HG03139 (cell line): ENCODE data around the gene MBNL2.
A peak's percentile ranks its signal among the peaks of the same experiment; 100 is the strongest.

ENCODE experiments used
- ATAC-seq: cut with Tn5 transposase; IDR thresholded peaks from one replicate; pipeline ENCODE4 v1.9.1; 2021; ENCODE audit not compliant: unreplicated experiment

The MBNL2 gene

GRCh38 chr13:97401421-97401820, 179.3 kb downstream of the MBNL2 start:
- no peak for ATAC-seq

GRCh38 chr13:97403893-97404750, 182.0 kb downstream of the MBNL2 start:
- no peak for ATAC-seq

DNA sequence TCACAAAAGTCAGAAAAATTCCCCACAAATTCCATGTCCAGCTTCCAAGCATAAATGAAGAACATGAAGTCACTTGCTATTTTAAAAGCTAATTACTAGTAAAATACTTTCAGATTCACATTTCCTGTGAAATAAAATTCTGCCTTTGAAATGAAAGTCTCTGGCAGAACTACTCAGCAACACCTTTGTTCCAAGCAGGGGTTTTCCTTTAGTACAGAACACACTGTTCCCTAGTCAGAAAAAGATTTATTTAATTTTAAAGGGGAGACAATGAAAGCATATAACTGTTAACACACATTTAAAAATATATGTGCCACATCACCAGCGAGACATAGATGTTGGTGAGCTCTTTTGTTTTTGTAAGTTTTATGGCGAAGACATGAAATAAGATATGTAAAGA, 185.4 kb downstream of the MBNL2 start:
- no peak for ATAC-seq

DNA sequence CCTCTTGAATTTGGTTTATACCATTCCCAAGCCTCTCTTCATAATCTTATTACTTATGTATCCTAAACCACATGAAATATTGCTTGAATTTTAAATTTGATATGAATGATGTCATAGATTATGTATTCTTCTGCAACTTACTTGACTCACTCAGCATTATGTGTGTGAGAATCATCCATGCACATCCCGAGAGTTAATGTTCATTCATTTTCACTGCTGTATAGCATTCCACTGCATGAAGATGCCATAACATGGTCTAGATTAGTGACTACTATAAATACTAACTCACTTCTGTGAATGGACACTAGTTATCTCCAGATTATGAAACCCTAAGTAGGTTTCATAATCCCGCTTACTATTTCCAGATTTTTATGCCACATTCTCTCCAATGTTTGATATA, 186.8 kb downstream of the MBNL2 start:
- ATAC-seq = no peak

DNA sequence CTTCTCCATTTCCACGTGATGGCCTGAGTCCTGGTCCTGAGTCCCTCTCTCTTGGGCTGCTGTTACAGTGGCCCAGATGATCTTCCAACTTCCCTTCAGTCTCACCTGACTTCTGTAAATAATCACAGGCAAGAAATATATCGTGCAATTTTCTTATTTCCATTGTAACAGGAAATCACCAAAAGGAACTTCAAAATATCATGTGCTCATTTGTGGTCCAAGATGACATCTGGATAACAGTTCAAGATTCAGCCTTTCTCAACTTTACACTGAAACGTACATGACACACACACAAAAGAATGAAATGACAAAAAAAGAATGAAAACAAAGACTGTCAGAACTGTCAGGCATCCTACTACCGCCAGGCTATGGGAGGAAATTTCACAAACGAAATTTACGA, 189.9 kb downstream of the MBNL2 start:
- no peak for ATAC-seq

DNA sequence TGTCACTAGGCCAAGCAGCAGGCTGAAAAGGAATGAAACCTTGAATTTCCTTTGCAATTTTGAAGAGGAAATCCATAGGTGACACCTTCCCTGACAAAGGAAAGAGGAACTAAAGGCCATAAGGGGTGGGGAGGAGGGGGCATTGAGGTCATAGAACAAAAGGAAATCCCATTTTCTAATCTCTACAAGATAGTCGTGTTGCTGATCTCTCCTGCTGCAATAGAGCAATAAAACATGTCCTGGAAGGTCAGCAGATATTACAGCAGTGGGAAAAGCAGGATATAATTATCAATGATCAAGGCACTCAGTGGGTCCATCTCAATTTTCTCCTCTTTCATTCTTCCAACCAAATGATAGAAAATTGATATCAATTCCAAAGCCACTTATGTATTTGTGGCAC, 191.6 kb downstream of the MBNL2 start:
- ATAC-seq = no peak

- no peak for ATAC-seq
Measured at GRCh38 chr13:97414392-97414791, 192.3 kb downstream of the MBNL2 start.

GRCh38 chr13:97417698-97418097, 195.6 kb downstream of the MBNL2 start:
- no peak for ATAC-seq

GRCh38 chr13:97422118-97423054, 200.3 kb downstream of the MBNL2 start:
- no peak for ATAC-seq

GRCh38 chr13:97423300-97424045, 201.3 kb downstream of the MBNL2 start:
- ATAC-seq = no peak

DNA sequence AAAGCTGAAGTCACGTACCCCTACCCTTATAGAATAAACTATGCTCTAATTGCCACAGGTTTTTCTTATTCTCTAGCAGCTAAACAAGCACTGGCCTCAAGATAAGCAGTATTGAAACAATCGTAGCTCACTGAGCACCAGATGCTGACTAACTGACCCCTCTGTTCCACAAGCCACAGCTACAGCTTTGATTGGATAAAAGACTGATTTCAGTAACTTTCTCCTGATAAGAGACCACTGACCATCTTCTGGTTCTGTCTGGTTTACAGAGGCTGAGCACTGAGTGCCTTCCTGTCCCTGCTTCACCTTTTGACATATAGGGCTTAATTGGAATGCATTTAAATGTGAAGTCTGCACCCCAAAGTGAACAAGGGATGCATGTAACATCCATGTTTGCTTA, 203.5 kb downstream of the MBNL2 start:
- no peak for ATAC-seq

- no peak for ATAC-seq
Measured at GRCh38 chr13:97426695-97427094, 204.6 kb downstream of the MBNL2 start.

GRCh38 chr13:97429681-97430081, 207.5 kb downstream of the MBNL2 start:
- ATAC-seq = no peak

- no peak for ATAC-seq
Measured at GRCh38 chr13:97430296-97430695, 208.2 kb downstream of the MBNL2 start.

- ATAC-seq = no peak
Measured at GRCh38 chr13:97431171-97431764, 209.1 kb downstream of the MBNL2 start.

DNA sequence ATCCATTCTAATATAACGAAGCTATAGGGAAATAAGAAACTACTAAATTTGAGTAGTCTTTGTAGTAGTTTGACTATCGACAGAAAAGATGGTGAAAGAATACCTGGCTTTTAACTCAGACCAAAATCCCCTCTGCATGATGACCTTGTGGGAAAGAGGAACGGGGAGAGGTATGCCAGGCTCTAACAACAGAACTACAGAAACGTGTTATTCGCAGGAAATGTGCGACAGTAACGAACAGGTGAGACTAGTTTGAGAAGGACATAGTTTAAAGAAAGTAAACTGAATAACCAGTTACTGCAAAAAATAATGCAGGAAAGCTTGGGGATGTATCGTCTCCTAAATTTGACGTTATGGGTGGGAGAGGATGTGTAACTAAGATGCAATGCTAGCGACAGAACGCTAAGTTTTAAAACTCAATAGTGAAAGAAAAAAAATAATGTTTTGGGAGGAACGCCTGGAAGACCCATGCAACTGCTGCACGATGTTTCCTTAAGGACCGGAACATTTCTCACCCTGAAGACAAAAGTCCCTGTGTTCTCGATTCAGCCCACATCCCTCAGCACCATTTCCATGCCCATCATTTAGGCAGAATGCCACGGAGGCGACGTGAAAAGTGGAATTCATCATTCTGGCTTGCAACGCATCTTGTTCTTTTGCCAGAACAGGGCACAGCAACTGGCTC, 210.2 kb downstream of the MBNL2 start:
- no peak for ATAC-seq

DNA sequence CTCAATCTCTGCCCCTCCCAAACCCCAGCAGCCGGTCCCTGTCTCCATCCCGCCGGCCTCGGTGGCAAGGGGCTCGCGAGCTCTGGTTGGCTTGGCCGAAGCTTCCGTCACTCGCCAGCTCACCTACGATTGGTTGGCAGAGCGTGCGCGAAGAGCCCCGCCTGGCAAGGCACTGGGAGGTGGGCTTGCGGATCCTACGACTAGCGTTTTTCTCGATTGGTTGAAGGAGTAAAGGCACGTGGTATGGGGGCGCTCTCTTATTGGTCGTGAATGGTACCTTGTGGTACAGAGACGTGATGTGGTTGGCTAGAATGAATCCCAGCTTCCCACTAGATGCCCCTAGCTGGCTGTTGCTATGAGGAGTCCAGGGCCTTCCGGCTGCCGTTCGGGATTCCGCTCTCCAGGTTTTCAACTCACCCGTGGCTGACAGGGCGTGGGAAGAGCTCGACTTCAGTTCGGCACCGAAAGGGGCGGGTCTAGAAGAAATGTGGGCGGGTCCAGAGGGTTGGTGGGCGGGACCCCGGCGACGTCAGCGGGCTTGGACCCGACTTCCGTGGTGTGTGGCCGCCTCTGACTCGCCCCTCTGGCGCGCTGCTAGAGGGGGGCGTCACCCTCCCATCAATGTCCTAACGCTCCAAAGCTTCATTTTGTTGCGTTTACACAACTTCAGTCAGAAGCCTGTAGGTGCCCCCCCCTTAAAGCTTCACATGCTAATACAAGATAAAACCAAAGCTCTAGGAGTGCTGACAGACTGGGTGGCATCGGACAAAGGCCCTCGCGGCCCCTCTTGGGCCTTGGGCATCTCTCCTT, 211.0 kb downstream of the MBNL2 start:
- ATAC-seq = peak; percentile 72

DNA sequence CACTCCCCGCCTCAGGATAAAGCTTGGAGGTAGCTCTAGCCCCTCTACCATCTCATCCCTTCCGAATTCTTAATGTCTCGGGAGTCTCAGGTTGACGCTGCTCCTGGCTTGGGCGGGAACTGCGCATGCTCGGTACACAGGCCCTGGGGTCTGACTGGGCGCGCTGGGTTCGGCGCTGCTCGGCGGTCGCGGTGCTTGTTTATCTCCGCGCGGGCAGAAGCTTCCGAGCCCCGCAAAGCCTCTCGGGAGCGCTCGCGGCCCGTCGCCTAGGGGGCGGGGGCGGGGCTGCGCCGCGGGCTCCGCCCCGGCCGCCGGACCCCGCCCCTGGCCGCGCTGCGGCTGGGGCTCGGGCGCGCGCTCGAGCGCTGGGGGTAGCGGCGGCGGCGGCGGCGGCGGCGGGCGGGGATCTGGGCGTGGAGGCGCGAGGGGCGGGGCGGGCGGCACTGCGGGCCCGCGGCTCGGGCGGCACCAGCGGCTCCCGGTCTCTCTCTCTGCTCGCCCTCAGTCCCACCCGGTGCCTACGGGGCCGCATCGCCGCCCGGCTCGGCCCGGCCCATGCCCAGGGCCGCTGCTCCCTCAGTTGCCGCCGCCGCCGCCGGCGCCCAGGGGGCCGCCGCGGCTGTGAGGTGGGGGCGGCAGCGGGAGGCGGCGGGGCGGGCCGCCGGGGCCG, 211.7 kb downstream of the MBNL2 start, which contains the start of gene RAP2A:
Gene RAP2A, plus strand, starts transcription at position 443 of the 670 bp plus-strand sequence. CDS start 302 bp downstream, outside the sequence.
- peak; percentile 43 for ATAC-seq
